HS-27A (cell line): ENCODE data around the gene MCU.
"Not testable (repeated sequence)": the region's sequence is repeated elsewhere in the genome, so short reads cannot be mapped to it uniquely, and the experiment has no call there.

Source experiments
- DNase-seq: peaks from one replicate; pipeline ENCODE4 v3.0.0-alpha.2; 2012; ENCODE audit warnings: low read depth, missing footprints

Gene MCU

GRCh38 chr10:72903941-72904446 lies 212.1 kb downstream of the MCU start:
- DNase-seq, result not testable (repeated sequence)

- DNase-seq, result no peak
Measured at GRCh38 chr10:72904806-72905205, 212.9 kb downstream of the MCU start.

- no peak for DNase-seq
Measured at GRCh38 chr10:72906446-72906845, 214.5 kb downstream of the MCU start.

- DNase-seq, result no peak
Measured at GRCh38 chr10:72910705-72911104, 218.8 kb downstream of the MCU start.

- no peak for DNase-seq
Measured at GRCh38 chr10:72911758-72912157, 219.8 kb downstream of the MCU start.

- DNase-seq, result no peak
Measured at GRCh38 chr10:72912736-72913135, 220.8 kb downstream of the MCU start.

- no peak for DNase-seq
Measured at GRCh38 chr10:72913287-72913686, 221.3 kb downstream of the MCU start.

GRCh38 chr10:72917201-72917600 lies 225.3 kb downstream of the MCU start:
- DNase-seq, result not testable (repeated sequence)

GRCh38 chr10:72917803-72918332 lies 225.9 kb downstream of the MCU start:
- not testable (repeated sequence) for DNase-seq

GRCh38 chr10:72918352-72918751 lies 226.4 kb downstream of the MCU start:
- DNase-seq, result no peak

- DNase-seq, result not testable (repeated sequence)
Measured at GRCh38 chr10:72921147-72921683, 229.3 kb downstream of the MCU start.

- DNase-seq, result no peak
Measured at GRCh38 chr10:72924351-72924750, 232.4 kb downstream of the MCU start.

GRCh38 chr10:72925951-72926465 lies 234.1 kb downstream of the MCU start:
- DNase-seq, result no peak

- no peak for DNase-seq
Measured at GRCh38 chr10:72927485-72927884, 235.5 kb downstream of the MCU start.

- DNase-seq, result no peak
Measured at GRCh38 chr10:72928798-72929197, 236.9 kb downstream of the MCU start.

- no peak for DNase-seq
Measured at GRCh38 chr10:72930276-72930675, 238.3 kb downstream of the MCU start.

- DNase-seq, result no peak
Measured at GRCh38 chr10:72932259-72933015, 240.5 kb downstream of the MCU start.

GRCh38 chr10:72935361-72935760 lies 243.4 kb downstream of the MCU start:
- no peak for DNase-seq
